Activated effector memory CD4-positive, alpha-beta T cell treated with anti-CD3 and anti-CD28 coated beads, Interleukin-2, amount 50 U/mL, for 16 hours (primary cell): ENCODE results near the gene TRANK1.
"Not testable (repeated sequence)": the region's sequence is repeated elsewhere in the genome, so short reads cannot be mapped to it uniquely, and the experiment has no call there.

Experiments
- DNase-seq: peaks from one replicate; pipeline ENCODE4 v3.0.0-alpha.2; 2020

The TRANK1 gene

GRCh38 chr3:36911990-36912804 is 32.7 kb downstream of the TRANK1 start:
- no peak for DNase-seq

DNA sequence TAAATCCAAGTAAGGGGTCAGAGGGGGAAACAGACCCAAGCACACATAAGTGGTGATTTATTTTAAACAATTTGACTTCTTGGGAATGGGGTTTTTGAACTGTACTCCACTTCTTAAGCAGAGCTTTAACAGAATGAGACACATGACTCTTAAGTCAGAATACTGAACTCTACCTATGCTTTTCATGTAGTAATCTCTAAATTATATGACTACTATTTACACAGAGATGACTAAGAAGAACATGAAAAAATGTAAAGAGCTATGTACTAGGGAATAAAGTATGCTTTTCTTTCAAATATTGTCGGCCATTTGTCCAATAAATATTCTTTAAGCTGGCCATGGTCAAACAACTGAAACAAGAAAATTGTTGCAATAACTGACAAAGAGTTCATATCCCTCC is 35.2 kb downstream of the TRANK1 start:
- DNase-seq = no peak

- DNase-seq = no peak
Observed at GRCh38 chr3:36909181-36909580, 35.7 kb downstream of the TRANK1 start.

DNA sequence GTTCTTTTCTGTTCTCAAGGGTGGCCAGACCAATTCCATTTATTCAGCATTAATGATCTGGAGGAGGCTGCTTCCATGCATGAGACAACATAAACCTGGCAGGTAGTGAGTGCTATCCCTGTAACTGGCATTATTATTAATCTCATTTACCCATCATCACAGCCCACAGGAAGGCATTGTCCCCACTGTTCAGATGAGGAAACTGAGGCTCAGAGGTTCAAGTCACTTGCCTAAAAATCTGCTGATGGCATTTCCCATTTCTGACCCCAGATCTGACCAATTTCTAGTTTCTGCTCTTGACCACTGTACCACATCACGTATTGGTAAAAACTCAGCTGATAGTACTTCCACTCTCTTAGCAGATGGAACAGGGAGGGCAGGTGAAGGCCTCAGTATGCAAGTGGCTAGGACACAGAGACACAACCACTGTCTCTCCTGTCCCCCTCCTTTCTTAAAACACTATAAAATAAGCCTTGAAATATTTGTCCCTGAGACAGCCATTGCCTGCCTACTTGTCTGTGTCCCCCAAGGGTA is 36.1 kb downstream of the TRANK1 start:
- DNase-seq = no peak

DNA sequence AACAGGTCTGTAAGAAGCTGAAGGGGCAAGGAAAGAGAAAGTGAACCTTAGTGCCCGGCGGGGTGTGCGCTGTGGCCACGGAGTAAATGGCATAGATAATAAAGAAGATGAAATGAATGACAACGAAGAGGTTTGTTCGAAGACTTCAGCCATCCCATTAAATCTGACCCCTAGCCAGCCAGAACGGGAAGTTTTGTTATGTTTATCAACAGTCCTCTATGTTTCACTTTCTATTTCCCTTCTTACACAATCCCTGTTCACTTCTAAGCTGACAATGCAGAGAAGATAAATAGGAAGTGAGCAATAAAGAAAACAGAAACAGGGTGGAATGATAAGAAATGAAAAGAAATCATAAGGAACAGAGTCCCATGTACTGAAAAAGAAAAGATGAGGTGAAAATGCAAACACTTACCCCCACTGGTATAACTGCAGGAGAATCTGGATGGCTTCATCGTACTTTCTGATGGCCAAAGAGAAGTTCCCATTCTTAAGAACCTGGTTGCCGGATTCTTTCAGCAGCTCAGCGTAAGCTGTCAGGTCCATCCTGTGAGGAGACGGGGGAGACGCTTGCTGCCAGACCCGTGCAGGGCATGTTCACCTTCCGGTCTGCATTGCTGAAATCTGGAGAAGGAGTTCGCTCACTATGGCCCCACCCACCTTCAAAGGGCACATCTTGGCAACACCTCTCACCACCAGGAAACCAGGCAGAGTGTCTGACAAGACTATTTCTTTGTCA is 36.8 kb downstream of the TRANK1 start:
- peak; percentile 87 for DNase-seq

DNA sequence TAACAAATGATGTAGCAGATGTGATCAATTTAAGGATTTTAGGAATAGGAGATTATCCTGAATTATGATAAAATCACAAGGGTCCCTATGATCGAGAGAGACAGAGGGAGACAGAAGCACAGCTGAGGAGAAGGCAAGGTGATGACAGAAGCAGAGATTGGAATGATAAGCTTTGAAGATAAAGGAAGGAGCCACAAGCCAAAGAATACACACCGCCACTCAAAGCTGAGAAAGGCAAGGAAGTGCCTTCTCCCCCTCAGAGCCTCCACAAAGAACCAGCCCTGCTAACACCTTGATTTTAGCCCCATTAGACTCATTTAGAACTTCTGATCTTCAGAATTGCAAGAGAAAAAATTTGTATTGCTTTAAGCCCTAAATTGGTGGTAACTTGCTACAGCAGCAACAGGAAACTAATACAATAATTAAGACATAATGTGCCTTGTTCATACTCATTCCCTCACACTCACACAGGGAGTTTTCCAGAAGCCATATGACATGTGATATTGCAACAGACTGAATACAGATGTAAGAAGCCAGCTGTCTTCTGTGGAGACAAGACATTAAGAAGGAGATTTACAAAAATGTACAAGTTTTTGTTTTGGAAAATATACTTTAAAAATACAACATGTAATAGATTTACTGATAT is 38.2 kb downstream of the TRANK1 start:
- DNase-seq = no peak

DNA sequence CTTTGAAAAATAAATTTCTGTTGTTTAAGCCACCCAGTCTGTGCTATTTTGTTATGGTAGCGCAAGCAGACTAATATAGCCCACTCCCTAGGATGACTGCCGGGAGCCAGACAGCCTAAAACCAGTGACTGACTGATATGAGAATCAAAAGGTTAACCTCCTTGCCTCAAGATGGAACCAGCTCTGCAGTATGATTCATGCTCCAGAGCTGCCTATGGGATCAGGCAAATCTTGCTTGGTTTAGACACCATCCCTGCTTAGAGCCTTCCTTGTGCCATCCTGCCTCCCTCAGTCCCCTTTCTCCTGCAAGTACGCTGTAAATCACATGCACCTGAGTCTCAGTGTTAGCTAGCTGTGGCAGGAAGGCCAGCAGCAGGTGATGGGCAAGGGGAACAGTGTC is 39.3 kb downstream of the TRANK1 start:
- DNase-seq = no peak

GRCh38 chr3:36904641-36905040 is 40.2 kb downstream of the TRANK1 start:
- no peak for DNase-seq

DNA sequence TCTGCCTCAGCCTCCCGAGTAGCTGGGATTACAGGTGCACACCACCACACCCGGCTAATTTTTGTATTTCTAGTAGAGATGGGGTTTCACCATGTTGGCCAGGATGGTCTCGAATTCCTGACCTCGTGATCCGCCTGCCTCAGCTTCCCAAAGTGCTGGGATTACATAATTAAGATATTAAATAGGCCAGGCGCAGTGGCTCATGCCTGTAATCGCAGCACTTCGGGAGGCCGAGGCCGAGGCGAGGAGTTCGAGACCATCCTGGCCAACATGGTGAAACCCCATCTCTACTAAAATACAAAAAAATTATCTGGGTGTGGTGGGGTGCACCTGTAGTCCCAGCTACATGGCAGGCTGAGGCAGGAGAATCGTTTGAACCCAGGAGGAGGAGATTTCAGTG is 40.8 kb downstream of the TRANK1 start:
- not testable (repeated sequence) for DNase-seq

DNA sequence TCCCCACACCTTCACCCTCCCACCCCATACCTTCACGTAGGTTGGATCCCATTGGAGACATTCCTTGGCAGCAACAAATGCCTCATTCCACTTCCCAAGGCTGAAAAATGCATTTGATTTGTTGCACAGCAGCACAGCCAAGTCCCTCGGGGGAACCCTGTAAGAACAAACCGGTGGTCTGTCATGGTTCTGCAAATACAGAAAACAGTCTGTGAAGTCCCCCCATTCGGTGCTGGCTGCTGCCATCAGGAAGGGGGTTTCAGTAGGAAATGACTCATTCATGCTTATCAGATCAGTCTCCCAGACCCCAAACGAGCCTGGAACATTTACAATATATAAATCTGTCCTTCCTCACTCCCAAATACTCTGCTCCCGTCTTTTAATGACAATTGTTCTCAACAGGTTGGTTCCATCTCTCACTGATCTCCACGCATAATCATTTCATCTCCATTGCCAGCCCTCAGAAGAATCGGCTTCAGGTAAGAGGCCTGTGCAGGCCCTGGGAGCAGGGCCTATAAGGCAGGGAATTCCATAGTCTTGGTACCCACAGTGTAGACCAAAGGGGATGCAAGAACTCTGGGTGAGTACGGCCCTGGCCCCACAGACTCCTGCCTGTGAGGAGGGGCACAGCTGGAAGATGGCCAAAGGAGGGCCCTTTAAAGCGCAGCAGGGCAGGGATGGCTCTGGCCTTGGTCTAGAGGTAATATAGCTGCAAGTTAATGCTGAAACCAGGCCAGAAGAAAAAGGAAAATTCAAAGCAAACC is 41.6 kb downstream of the TRANK1 start:
- DNase-seq = no peak

DNA sequence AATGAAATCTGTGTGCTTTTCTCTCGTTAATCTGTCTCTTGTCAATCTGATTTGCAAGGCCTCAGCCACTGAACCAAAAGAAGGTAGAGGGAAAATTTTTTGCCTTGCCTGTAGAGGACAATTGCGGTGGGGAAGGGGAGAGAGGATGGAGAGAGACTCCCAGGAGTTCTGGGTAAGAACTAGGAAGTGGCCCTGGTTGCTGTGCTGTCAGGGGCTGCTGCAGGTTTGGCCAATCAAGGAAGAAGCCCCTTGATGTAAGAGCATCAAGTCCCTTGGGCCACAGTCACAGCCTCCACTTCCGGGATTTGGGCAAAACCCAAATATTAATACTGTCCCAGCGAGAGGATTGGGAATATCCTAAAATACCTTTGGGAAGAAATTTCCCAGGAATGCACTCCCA is 43.3 kb downstream of the TRANK1 start:
- no peak for DNase-seq

GRCh38 chr3:36900474-36901443 is 44.1 kb downstream of the TRANK1 start:
- no peak for DNase-seq

DNA sequence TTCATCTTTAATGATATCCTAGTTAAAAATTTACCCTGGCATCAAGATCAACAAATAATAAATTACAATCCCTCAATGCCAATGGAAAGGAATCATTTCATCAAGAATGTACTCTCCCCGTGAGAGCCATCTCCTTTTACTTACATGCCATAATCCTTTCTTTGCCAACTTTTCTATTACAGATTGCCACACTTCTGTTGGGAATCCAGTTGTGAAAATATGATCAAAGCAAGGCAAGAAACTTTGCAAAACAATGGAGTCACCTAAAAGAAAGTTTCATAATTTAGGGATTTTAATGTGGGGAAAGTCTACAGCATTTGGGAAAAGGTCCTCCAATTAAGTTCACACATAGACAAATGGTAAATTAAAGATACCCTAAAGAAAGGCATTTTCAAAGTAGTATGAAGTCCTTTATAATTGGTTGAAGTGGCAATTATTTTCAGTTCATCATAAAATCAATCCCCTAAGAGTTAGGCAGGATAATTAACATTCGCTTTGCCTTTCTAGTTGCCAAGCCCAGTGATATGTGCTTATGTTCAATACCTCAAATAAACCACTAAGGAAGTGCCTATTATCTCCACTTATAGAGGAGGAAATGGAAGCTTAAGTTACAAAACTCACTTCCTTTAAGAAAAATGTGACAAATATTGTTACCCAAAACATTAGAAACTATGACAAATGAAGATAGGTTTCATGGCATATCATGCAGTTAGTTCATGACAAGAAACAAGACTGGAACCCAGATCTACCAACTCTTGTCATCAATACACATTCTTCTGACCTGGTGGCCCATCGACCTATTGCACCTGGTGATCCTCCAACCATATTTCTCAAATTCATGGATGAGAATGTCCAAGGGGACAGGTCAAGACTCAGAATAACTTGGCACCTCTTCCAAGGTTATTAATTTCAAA is 49.1 kb downstream of the TRANK1 start:
- no peak for DNase-seq

GRCh38 chr3:36894914-36895313 is 49.9 kb downstream of the TRANK1 start:
- no peak for DNase-seq

DNA sequence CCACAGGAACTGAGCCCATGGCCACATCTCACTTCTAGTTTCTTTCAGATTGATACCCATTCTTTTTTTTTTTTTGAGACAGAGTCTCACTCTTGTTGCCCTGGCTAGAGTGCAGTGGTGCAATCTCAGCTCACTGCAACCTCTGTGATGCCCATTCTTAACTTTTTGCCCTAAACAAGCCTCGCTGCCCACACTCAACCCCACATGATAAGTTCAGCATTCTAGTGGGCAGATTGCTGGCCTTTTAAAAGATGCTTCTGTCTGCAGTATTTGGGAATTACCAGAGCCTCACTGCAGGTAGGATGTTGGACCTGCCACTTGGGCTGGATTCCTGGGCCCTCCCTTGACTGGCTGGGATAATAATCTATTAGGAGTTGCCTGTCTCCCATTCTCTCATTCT is 51.0 kb downstream of the TRANK1 start:
- no peak for DNase-seq

- no peak for DNase-seq
Observed at GRCh38 chr3:36893137-36893557, 51.7 kb downstream of the TRANK1 start.

DNA sequence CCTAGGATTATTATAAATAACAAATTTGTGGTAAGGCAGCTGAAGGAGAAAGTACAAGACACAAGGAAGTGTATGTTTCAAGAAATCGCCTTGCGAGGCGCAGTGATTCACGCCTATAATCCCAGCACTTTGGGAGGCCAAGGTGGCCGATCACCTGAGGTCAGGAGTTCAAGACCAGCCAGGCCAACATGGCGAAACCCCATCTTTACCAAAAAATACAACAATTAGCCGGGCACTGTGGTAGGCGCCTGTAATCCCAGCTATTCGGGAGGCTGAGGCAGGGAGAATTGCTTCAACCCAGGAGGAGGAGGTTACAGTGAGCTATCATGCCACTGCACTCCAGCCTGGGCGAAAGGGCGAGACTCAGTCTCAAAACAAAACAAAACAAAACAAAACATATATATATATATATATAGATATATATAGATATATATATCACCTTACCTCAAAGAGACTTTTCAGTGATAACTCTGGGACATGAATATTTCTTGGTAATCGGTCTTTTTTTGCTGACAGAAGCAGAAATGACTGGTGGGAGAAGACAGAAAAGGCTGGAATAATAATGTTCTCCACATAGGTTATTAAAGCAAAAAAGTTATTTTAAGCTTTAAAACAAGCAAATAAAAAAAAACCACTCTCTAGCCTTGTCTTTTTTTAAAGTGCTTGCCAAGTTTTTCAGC is 52.3 kb downstream of the TRANK1 start:
- no peak for DNase-seq

- DNase-seq = no peak
Observed at GRCh38 chr3:36891701-36892160, 53.1 kb downstream of the TRANK1 start.

- not testable (repeated sequence) for DNase-seq
Observed at GRCh38 chr3:36891097-36891496, 53.8 kb downstream of the TRANK1 start.

- DNase-seq = no peak
Observed at GRCh38 chr3:36890261-36890660, 54.6 kb downstream of the TRANK1 start.
